GM12878 (cell line): Measurements from ENCODE around the gene LNPK. TPM values are rescaled to one million over a fixed set of nuclear protein-coding genes. Genes with fewer than 3 reads are reported as not detected.

Experiments used
- ATAC-seq: fragments of 200-7000 bp; cut with Tn5 transposase; 3 replicates; pipeline ENCODE4 v1.9.1; 2020; ENCODE audit warnings: mild to moderate bottlenecking, moderate library complexity
- BruUV-seq: library from RNA; stranded (reverse); fragments of 400-500 nt; replicated peaks from 2 replicates; lab custom pipeline; 2021; lab: Mats Ljungman, UMichigan
- CTCF ChIA-PET: fragments of 300-600 bp; sonication (Branson Sonifier 250); formaldehyde crosslinking; extraction: SDS; loops from one replicate; lab custom pipeline; 2021; ENCODE audit warnings: inconsistent platforms; lab: Yijun Ruan, JAX
- POLR2A ChIA-PET: fragments of 350-600 bp; formaldehyde crosslinking; extraction: SDS; loops from one replicate; lab custom pipeline; 2021; ENCODE audit warnings: inconsistent platforms; lab: Charles Lee
- RAD21 ChIA-PET: fragments of 300-600 bp; sonication (Branson Sonifier 250); formaldehyde crosslinking; loops from one replicate; lab custom pipeline; 2023; ENCODE audit warnings: antibody characterized with exemption; ENCODE audit not compliant: unreplicated experiment; lab: Charles Lee
- SMC1A ChIA-PET: fragments of 300-600 bp; sonication (Branson Sonifier 250); formaldehyde crosslinking; loops from one replicate; lab custom pipeline; 2023; ENCODE audit not compliant: unreplicated experiment, uncharacterized antibody; lab: Charles Lee
- DNase-seq: peaks from one replicate; pipeline ENCODE4 v3.0.0-alpha.2; 2011; ENCODE audit warnings: low read depth, low spot score
- FAIRE-seq: peaks from 3 replicates; lab custom pipeline; 2011; peaks lifted over from hg19 to GRCh38; lab: Jason Lieb, UNC
- H2AFZ ChIP-seq: 2 replicates; pipeline ENCODE4 v1.6.0; 2011; ENCODE audit warnings: low read depth, low read length, control low read depth; ENCODE audit not compliant: control insufficient read depth
- H3K27ac ChIP-seq: 2 replicates; pipeline ENCODE4 v1.5.1; 2011; ENCODE audit warnings: control low read depth; ENCODE audit not compliant: control insufficient read depth, insufficient read depth
- H3K27me3 ChIP-seq, 2 experiments: replicated peaks in 1 of 2; 2 replicates each; pipeline versions ENCODE4 v1.6.0 to v1.6.1; 2011; ENCODE audit warnings: low read length in 1 of 2; ENCODE audit not compliant: control insufficient read depth in 2 of 2, insufficient read depth in 2 of 2
- H3K36me3 ChIP-seq, 2 experiments: 2 replicates each; pipeline ENCODE4 v1.5.1; 2011; ENCODE audit warnings: low read length in 1 of 2; ENCODE audit not compliant: control insufficient read depth in 2 of 2, insufficient read depth in 2 of 2
- H3K4me1 ChIP-seq: 2 replicates; pipeline ENCODE4 v1.6.1; 2011; ENCODE audit warnings: mild to moderate bottlenecking, low read length, moderate library complexity, mixed read lengths; ENCODE audit not compliant: control insufficient read depth, insufficient read depth
- H3K4me2 ChIP-seq: 2 replicates; pipeline ENCODE4 v1.6.0; 2011; ENCODE audit warnings: control low read depth; ENCODE audit not compliant: control insufficient read depth, insufficient read depth
- H3K4me3 ChIP-seq: fragments of 200-600 bp; sonication (generic); 2 replicates; pipeline ENCODE4 v1.5.1; 2016
- H3K79me2 ChIP-seq: 2 replicates; pipeline ENCODE4 v1.6.0; 2011; ENCODE audit warnings: low read length; ENCODE audit not compliant: control insufficient read depth, insufficient read depth
- H3K9ac ChIP-seq: 2 replicates; pipeline ENCODE4 v1.8.0; 2011; ENCODE audit warnings: low read length, control low read depth, mixed read lengths; ENCODE audit not compliant: control insufficient read depth, insufficient read depth
- H3K9me3 ChIP-seq: replicated peaks from 3 replicates; pipeline ENCODE4 v1.5.1; 2011; ENCODE audit warnings: mild to moderate bottlenecking, low read length; ENCODE audit not compliant: control insufficient read depth, insufficient read depth
- H4K20me1 ChIP-seq: 2 replicates; pipeline ENCODE4 v1.6.0; 2011; ENCODE audit not compliant: control insufficient read depth, insufficient read depth
- ETV6 ChIP-seq, 2 experiments: fragments of 450-650 bp in 1 of 2; IDR thresholded peaks in 1 of 2; conservative IDR thresholded peaks in 1 of 2; 2 replicates each; pipeline ENCODE4 v1.6.1; 2014; ENCODE audit warnings: antibody characterized with exemption in 1 of 2, borderline replicate concordance in 1 of 2, low read depth in 1 of 2, mild to moderate bottlenecking in 1 of 2, moderate library complexity in 1 of 2
- HDAC6 ChIP-seq: fragments of 200-600 bp; sonication (generic); IDR thresholded peaks from one replicate; pipeline ENCODE4 v1.8.0; 2017; ENCODE audit warnings: antibody characterized with exemption; ENCODE audit not compliant: unreplicated experiment
- HDGF ChIP-seq: fragments of 450-650 bp; IDR thresholded peaks from 2 replicates; pipeline ENCODE4 v1.6.1; 2016; ENCODE audit warnings: antibody characterized with exemption
- MTA3 ChIP-seq: IDR thresholded peaks from 2 replicates; pipeline ENCODE4 v1.6.1; 2012; ENCODE audit warnings: low read length, inconsistent platforms, borderline replicate concordance
- REST ChIP-seq: IDR thresholded peaks from 2 replicates; pipeline ENCODE4 v1.6.1; 2012; ENCODE audit warnings: mild to moderate bottlenecking, low read depth, low read length
- SMAD1 ChIP-seq: fragments of 450-650 bp; IDR thresholded peaks from 2 replicates; pipeline ENCODE4 v1.6.1; 2018; ENCODE audit warnings: mild to moderate bottlenecking, low read depth; ENCODE audit not compliant: partially characterized antibody
- ZZZ3 ChIP-seq: IDR thresholded peaks from 2 replicates; pipeline ENCODE4 v1.6.1; 2011; ENCODE audit warnings: low read depth; ENCODE audit not compliant: control insufficient read depth, insufficient read length
- WGBS: methylation state at CpG from one replicate; pipeline ENCODE4 v1.1.6; 2016; ENCODE audit warnings: low lambda C conversion rate; ENCODE audit not compliant: insufficient replicate concordance, insufficient coverage; ENCODE audit errors: missing lambda C conversion rate; 5-methylcytosine and 5-hydroxymethylcytosine counted together
- in situ Hi-C: fragments of 300-500 bp; cut with MboI; formaldehyde crosslinking; loops from 9 replicates; pipeline ENCODE4 v1.14.3; 2018; ENCODE audit warnings: mixed read lengths
- intact Hi-C: fragments of 100-400 bp; cut with micrococcal nuclease; formaldehyde crosslinking; loops from one replicate; pipeline ENCODE4 v1.14.2; 2022; ENCODE audit not compliant: unreplicated experiment
- polyA plus RNA-seq, 11 experiments: library from polyadenylated mRNA; depleted of rRNA in 4 of 11; unstranded in 6 of 11; stranded (reverse) in 5 of 11; fragments of >200 nt; fragmentation: Nextera tagmentation in 4 of 11; fragmentation: Illumina TruSeq in 1 of 11; extraction: Ambion mirVana in 4 of 11; extraction: Trizol in 1 of 11; gene quantifications; 1 replicate in 1 of 11; 2 replicates in 10 of 11; pipeline versions ENCODE4 v1.2.1 to v1.2.3, GENCODE V29; 2011 to 2016; ENCODE audit warnings: inconsistent platforms in 2 of 11, missing spikeins in 2 of 11, low read depth in 1 of 11
- total RNA-seq, 4 experiments: library from RNA; depleted of rRNA in 3 of 4; stranded (reverse); fragments of >200 nt in 3 of 4; fragmentation: Illumina TruSeq in 1 of 4; extraction: Trizol in 1 of 4; gene quantifications; 2 replicates each; pipeline versions ENCODE4 v1.2.1 to v1.2.3, GENCODE V29; 2013 to 2021

Gene LNPK
- total and polyA plus RNA-seq, 10 of the 15 experiments (the other 5 are each of a cell fraction or from before 2014, with no cell fraction given), result 3.2 to 30.0 (median 15.6) TPM

- ATAC-seq, result no peak
- H3K4me3 ChIP-seq, result no peak overlapping the region
- intact Hi-C loops (loop anchor here (10.0 kb wide), 1 partner anchor 195 kb away; the partner anchor contains the start of gene EVX2), in situ Hi-C loops (no loop called here)
- H3K4me1 ChIP-seq, result no peaks in the 10 kb centered on the region
- TF ChIP-seq HDAC6, result no peak
- TF ChIP-seq ZZZ3, result no peak
- TF ChIP-seq ETV6 (conservative IDR thresholded peaks at IDR 0.05 in 1 of 2, IDR thresholded peaks at IDR 0.05 in 1 of 2; ENCODE audit: borderline replicate concordance in 1 of 2, low read depth in 1 of 2), result no peak
- no peak for TF ChIP-seq SMAD1
- TF ChIP-seq HDGF, result no peak
- TF ChIP-seq REST, result no peak
- TF ChIP-seq MTA3, result no peak
- ChIA-PET CTCF (no interaction called here), RAD21 (no interaction called here), POLR2A (no interaction called here), SMC1A (interaction anchor here (1.0 to 1.3 kb wide), 2 partner anchors 14 to 200 kb away, joined by 3 read pairs; no protein-coding TSS in a partner anchor)
- DNase-seq, result no peak
- no peaks in the 10 kb centered on the region for H3K27me3 ChIP-seq
- 50% methylated on average over 3 of the region's 3 CpGs for WGBS
- H3K9ac ChIP-seq, result no peak overlapping the region
- no peaks in the 10 kb centered on the region for H3K79me2 ChIP-seq
- no peak overlapping the region for H3K27ac ChIP-seq
- H4K20me1 ChIP-seq, result no peaks in the 10 kb centered on the region
- H3K4me2 ChIP-seq, result no peak overlapping the region
- BruUV-seq, result no TSS peak
- FAIRE-seq, result no peak
- H3K36me3 ChIP-seq, result no peaks in the 10 kb centered on the region
- H2AFZ ChIP-seq, result no peak overlapping the region
- no peaks in the 10 kb centered on the region for H3K9me3 ChIP-seq
Observed at GRCh38 chr2:175889701-175890302, 112.3 kb downstream of the LNPK start.
